NCI-H526 (cell line): ENCODE data around the gene USP47.

ENCODE experiments used
- DNase-seq, 2 experiments: peaks; one replicate each; lab custom pipeline; 2025; lab: John Stamatoyannopoulos, UW

USP47 gene

GRCh38 chr11:11841723-11842420, at the start of gene USP47:
TSS of gene USP47 (plus strand) at chr11:11841972. CDS start at chr11:11842186, 214 bp downstream.
- DNase-seq, result peak; percentile 84 to 97

GRCh38 chr11:11793073-11793472, 48.7 kb upstream of the USP47 start:
- no peak for DNase-seq

- peak; percentile 64 to 90 for DNase-seq
Measured at GRCh38 chr11:11798586-11799438, 43.0 kb upstream of the USP47 start.

- DNase-seq, result no peak
Measured at GRCh38 chr11:11805228-11805627, 36.5 kb upstream of the USP47 start.

GRCh38 chr11:11806074-11806473, 35.7 kb upstream of the USP47 start:
- no peak for DNase-seq

- no peak for DNase-seq
Measured at GRCh38 chr11:11806586-11806985, 35.2 kb upstream of the USP47 start.

- no peak for DNase-seq
Measured at GRCh38 chr11:11807811-11808782, 33.7 kb upstream of the USP47 start.

GRCh38 chr11:11808992-11809615, 32.7 kb upstream of the USP47 start:
- no peak for DNase-seq

- no peak for DNase-seq
Measured at GRCh38 chr11:11810764-11811726, 30.7 kb upstream of the USP47 start.

GRCh38 chr11:11813288-11813962, 28.3 kb upstream of the USP47 start:
- no peak for DNase-seq

- DNase-seq, result no peak
Measured at GRCh38 chr11:11814614-11815452, 26.9 kb upstream of the USP47 start.

GRCh38 chr11:11816511-11817314, 25.1 kb upstream of the USP47 start:
- no peak for DNase-seq

- DNase-seq, result no peak
Measured at GRCh38 chr11:11817957-11818356, 23.8 kb upstream of the USP47 start.

- no peak for DNase-seq
Measured at GRCh38 chr11:11818529-11819121, 23.1 kb upstream of the USP47 start.

- DNase-seq, result no peak
Measured at GRCh38 chr11:11821899-11822298, 19.9 kb upstream of the USP47 start.

GRCh38 chr11:11822946-11823345, 18.8 kb upstream of the USP47 start:
- no peak for DNase-seq

GRCh38 chr11:11826260-11826659, 15.5 kb upstream of the USP47 start:
- no peak for DNase-seq

- no peak for DNase-seq
Measured at GRCh38 chr11:11827272-11827671, 14.5 kb upstream of the USP47 start.
